Stimulated activated CD4-positive, alpha-beta T cell treated with anti-CD3 and anti-CD28 coated beads, Interleukin-2, amount 100 ng/mL, for 4 hours (primary cell): Measurements from ENCODE around the gene NFATC1.
"Not testable (repeated sequence)": the region's sequence is repeated elsewhere in the genome, so short reads cannot be mapped to it uniquely, and the experiment has no call there.

Experiments
- DNase-seq: peaks from one replicate; pipeline ENCODE4 v3.0.0-alpha.2; 2020; ENCODE audit warnings: low read depth

The NFATC1 gene

GRCh38 chr18:79375441-79376154 lies 20.1 kb upstream of the NFATC1 start:
- no peak for DNase-seq

- not testable (repeated sequence) for DNase-seq
Observed at GRCh38 chr18:79376661-79377060, 19.1 kb upstream of the NFATC1 start.

DNA sequence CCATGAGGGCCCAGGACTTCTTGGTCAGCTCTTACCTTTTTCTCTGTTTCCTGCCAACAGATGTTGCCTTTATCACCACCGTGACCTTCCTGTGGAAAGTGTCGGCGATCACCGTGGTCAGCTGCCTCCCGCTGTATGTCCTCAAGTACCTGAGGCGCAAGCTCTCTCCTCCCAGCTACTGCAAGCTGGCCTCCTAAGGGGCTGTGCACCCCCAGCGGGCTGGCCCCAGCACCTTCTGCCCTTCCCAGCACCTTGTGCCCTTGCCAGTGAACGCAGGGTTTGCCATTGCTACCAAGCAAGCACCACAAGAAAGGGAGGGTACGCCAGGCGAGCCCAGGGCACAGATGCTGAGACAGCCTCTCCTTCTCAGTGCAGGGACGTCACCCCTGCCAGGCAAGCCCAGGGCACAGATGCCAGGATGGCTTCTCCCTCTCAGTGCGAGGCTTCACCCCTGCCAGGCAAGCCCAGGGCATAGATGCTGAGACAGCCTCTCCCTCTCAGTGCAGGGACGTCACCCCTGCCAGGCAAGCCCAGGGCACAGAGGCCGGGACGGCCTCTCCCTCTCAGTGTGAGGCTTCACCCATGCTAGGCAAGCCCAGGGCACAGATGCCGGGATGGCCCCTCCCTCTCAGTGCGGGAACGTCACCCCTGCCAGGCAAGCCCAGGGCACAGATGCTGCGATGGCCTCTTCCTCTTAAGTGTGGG lies 18.4 kb upstream of the NFATC1 start:
- DNase-seq: no peak

DNA sequence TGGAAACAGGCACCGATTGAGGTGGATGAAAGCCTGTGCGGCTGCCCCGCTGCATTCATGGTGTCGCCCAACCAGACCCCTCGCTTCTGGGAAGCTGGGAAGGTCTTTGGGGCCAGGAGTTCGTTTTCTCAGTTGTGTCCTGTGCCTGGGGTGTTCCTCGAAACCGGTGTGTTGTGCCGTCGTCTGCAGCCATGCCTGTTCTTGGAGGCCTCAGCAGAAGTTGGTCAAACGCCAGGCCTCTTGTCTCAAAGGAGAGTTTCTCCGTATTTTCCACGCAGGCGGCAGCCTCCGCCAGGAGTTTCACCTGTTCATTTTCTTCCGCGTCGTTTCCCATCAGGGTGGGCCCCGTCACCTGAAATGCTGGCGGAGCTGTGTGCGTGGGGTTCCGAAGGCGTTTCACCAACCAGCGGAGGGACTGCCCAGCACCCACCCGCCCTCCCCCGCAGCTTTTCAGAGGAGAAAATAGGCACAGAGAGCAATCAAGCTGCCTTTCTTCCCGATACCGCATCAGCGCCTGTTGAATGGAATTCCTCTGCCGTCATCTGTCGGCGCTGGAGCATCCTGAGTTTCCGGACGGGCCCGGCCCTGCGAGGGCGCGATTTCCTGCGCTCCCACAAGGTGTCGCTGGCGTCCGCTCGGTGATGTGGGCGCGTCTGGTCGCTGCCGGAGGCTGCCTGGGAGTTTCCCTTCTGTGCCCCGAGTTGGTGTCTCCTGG lies 17.0 kb upstream of the NFATC1 start:
- peak; percentile 73 for DNase-seq

DNA sequence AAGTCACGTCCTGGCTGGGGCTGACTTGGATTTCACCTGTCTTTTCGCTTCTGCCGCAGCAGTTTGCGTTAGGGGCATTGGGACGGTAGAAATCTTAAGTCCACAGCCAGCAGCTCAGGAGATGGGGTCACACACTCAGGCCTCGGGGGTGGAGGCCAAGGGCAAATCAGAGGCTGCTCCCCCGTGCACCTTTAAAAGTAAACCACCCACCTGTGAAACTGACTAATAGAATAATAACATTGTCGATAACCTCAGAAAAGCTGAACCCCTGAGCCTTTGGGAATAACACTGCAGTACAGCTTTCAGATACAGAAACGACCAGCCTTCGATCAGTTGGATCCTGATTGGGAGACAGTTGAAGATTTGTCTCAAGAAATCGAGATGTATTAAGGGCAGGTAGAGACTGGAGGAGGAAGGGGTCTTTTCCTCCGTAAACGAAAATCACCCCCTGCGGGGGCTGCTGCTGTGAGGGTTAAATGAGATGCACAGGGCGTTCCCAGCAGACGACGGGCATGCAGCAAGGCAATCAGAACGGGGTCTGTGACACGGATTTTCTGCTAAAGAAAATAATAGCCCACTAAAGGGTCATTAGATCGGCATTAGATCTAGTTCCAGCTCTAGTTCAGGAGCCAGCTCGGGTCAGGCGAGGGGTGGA lies 16.4 kb upstream of the NFATC1 start:
- no peak for DNase-seq

DNA sequence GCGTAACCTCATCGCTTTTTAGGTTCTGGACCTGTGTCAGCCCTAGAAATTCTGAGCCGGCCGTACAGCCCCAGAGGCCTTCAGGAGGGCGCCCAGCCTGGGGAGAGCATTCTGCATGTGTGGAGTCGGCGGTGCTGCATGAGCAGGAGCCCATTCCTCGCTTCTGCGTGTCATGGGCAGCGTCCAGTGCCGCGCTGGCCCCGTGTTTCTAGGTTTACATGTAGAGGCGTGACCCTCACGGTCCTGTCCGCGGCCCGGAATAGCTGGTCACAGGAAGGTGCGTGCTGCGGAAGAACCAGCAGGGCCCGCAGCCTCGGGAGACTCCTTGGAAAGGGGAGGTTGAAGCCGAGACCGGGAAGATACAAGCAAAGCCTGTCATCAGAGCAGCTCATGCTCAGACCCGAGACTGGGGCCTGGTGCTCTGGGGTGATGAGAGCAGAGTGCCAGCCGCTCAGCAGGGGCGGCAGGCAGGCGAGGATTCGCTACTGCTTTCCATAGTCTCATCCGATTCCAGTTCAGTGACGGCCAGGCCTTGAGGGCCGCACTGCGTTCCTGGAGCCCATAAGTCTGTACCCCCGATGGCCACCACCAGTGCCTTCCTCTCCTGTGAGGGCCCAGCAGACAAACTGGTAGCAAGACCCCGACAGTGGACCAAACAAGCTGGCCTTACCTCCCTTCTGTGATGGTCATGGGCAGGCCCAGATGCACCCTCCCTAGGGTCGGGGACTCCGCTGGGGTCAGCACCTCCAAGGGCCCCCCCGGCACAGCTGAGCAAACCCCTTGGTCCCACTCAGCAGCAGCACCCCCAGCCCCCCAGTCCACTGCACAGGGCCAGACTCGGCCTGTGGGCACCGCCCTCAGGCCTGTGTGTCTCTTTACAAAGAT lies 15.6 kb upstream of the NFATC1 start:
- DNase-seq: no peak

DNA sequence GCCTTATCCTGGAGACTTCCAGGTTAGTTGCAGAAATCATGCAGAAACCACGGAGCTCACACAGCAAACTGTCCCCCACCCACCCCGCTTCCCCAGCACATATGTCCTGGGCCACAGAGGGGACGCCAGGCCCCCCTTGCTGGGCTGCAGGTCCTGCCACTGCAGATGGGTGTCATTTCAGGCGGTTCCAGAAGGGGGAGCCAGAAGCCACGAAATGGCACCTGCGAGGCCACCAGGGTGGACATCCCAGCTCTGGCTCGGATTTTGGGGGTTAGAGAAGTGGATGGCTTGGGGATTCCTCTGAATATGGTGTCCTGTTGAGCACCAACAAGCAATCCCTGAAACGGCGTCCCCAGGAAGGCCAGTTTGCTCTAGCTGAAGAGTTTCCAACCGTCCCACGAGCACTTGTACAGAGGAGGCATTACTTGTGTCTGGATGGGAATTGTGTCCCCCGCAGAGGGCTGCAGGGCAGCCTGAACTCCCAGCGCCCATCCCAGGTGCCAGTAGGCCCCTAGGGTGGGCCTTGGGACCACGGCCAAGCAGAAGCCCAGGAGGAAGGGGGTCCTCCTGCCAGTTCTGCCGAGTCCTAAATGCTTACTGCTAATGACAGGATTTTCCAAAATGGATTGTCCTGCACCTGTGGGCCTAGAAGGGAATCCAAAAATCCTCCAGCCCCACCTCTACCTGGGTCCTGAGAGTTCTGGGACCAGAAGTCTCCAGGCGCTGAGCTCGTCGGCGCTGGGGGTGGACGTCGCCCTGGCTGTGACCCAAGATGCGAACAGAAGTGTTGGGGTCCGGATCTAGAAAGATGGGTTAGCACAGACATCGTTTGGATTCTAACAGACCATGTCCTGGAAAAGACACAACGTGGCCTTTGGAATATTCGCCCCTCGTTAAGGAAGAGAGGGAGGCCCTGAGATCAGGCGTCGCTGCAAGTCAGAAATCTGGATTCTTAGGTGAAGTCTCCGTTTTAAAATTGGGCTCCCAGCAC lies 14.6 kb upstream of the NFATC1 start:
- peak; percentile 59 for DNase-seq

DNA sequence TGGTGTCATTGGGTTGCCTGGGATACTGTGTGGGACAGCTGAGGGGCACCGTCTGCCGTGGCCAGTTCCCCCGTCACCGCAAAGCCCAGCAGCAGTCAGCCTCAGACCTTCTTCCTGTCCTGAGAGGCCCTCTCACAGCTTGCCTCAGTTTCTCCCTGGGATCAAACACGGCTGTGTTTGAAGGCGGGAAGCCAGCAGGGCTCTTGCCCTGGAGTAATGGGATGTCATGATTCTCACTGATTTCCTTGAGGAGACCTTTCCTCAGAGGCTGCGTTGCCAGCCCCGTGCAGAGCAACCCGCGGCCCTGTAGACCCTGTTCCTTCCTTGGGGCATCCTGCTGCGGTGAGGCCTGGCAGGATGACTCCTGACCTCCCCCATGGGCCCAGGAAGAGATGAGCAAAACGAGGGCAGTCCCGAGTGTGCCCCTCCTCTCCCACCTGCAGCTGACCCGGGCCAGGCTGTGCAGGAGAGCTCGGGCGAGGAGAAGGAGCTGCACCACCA lies 13.9 kb upstream of the NFATC1 start:
- no peak for DNase-seq

DNA sequence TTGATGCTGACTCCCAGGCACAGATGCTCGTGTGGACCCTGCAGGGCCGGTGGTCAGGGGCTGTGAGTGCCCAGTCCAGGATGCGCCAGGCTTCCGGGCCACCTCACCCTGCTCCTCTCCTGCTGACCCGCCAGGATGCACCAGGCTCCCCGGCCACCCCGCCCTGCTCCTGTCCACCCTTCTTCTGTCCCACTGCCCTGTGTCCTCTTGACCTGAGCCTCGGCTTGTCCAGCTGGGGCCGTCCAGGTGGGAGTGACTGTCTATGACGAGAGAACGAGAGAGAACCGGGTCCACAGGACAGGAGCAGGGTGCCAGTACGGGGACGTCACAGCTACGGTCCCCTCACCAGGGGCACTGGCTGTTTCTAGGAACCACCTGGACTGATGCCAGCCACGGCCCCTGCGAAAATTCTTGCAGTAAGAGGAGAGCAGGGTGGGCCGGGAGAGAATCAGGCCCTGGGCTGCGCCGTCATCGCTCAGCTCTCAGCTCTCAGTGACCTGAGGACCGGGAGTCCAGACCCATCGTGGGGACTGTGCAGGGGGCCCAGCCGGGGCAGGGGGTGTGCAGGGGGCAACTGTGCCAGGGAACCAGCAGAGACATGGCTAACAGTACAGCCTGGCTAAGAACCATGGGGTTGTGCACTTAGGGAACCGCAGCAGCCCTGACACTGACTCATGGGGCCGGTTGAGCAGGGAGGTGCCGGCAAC lies 12.9 kb upstream of the NFATC1 start:
- DNase-seq: no peak

DNA sequence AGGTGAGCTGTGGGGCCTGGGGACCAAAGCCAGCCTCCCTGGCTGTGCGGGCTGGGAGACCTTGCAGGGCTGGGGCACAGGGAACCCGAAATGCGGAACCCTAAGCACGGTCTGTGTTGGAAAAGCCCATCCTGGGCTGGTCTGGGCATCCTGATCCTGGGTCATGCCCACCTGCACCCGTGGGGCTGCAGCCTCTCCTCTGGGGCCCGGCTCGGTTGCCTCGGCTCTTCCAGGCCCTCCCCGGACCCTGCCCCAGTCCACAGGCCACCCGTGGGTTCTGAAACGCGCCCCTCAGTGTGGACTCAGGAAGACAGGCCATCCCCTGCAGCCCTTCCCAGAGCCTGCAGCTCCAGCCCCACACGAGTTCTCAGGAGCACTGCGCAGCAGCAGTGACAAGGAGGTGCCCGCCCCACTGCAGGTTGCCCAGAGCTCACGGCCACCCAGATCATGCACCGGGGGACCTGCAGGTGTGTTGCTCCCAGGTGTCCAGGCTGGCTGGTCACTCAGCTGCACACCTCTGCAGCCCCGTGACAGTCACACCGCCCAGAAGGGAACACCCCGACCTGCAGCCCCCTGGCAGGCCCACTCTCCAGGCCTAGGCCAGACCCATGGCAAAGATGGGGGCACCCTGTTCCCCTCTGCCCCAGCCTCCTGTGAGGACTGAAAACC lies 12.2 kb upstream of the NFATC1 start:
- DNase-seq: no peak

- no peak for DNase-seq
Observed at GRCh38 chr18:79384151-79384807, 11.5 kb upstream of the NFATC1 start.

- DNase-seq: no peak
Observed at GRCh38 chr18:79384834-79385233, 10.9 kb upstream of the NFATC1 start.

GRCh38 chr18:79385326-79385707 lies 10.4 kb upstream of the NFATC1 start:
- no peak for DNase-seq

DNA sequence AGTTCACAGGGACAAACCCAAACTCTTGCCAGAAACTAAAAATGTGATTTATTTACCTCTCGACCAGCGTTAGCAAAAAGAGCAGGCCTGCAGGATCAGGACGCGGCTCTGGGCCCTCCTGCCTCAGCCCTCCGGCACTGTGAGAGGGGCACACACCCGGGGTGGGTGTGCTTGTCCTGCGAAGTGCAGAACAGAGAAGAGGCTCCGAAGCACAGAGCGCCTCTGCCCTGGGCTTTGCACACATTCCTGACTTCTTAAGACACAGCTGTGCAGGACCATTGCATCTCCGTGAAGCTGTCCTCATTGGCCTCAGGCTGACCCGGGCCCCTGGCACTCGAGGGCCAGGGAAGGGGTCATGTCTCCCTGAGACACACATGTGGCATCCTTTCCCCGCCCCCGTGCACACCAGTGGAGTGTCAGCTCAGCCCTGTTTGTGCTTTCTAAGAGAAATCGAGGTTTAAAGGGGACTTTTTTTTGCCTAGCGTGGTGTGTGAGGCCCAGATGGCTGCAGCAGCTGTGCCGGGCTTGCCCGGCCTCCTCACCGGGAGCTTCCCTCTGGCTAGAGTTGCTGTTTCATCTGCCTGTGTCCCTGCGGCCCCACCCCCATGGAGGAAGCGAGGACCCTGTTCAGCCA lies 9.9 kb upstream of the NFATC1 start:
- no peak for DNase-seq

DNA sequence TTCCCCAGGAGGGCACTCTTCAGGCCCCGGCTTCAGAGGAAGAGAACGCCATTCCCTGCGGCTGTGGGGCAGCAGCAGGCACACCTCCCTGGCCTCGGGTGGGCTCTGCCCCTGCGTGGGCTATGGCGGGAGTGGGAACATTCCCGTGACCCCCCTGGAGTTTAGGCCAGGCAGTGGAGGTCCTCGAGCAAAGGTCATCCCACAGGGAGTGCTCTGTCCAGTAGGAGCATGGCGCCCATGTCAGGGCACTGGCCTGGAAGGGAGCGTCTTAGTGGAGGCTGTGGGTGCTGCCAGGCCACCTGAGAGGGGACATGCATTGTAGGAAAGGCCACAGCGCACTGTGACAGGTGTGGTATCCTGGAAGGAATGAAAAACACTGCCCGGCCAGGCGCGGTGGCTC lies 9.2 kb upstream of the NFATC1 start:
- DNase-seq: no peak

DNA sequence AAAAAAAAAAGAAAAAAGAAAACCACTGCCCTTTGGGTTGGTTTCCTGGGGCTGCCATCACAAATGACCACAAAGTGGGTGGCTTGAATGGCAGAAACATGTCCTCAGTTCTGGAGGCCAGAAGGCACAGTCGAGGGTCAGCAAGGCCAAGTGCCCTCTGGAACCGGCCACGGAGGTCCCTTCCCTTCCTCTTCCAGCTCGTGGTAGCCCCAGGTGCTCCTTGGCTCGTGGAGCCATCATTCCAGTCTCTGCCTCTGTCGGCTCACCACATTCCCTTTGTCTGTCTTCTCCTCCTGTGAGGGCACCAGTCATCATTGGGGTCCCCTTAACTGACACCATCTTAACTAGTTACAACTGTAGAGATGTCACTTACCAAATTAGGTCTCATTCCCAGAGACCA lies 8.5 kb upstream of the NFATC1 start:
- DNase-seq: no peak

GRCh38 chr18:79387615-79388014 lies 8.1 kb upstream of the NFATC1 start:
- no peak for DNase-seq

- no peak for DNase-seq
Observed at GRCh38 chr18:79388043-79388442, 7.7 kb upstream of the NFATC1 start.
